Mammary epithelial cell (primary cell): Measurements from ENCODE around the gene HSD17B2.

Source experiments
- EZH2 ChIP-seq: IDR thresholded peaks from 2 replicates; pipeline ENCODE4 v1.6.1; 2012; ENCODE audit warnings: low read length, inconsistent platforms, borderline replicate concordance
- TF ChIP-seq, protein P1 (sequence below), 2 donors: IDR thresholded peaks in 1 of 2; conservative IDR thresholded peaks in 1 of 2; 2 replicates each; pipeline ENCODE4 v1.5.1; 2011 to 2012; ENCODE audit warnings: inconsistent platforms in 2 of 2, low read length in 2 of 2, mild to moderate bottlenecking in 2 of 2, control low read depth in 1 of 2, low read depth in 1 of 2; ENCODE audit not compliant: insufficient read depth in 1 of 2; ENCODE audit errors: extremely low read depth in 1 of 2

- TF ChIP-seq, protein P1, sequence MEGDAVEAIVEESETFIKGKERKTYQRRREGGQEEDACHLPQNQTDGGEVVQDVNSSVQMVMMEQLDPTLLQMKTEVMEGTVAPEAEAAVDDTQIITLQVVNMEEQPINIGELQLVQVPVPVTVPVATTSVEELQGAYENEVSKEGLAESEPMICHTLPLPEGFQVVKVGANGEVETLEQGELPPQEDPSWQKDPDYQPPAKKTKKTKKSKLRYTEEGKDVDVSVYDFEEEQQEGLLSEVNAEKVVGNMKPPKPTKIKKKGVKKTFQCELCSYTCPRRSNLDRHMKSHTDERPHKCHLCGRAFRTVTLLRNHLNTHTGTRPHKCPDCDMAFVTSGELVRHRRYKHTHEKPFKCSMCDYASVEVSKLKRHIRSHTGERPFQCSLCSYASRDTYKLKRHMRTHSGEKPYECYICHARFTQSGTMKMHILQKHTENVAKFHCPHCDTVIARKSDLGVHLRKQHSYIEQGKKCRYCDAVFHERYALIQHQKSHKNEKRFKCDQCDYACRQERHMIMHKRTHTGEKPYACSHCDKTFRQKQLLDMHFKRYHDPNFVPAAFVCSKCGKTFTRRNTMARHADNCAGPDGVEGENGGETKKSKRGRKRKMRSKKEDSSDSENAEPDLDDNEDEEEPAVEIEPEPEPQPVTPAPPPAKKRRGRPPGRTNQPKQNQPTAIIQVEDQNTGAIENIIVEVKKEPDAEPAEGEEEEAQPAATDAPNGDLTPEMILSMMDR (conservative IDR thresholded peaks at IDR 0.05 in 1 of 2, IDR thresholded peaks at IDR 0.05 in 1 of 2; ENCODE audit: extremely low read depth in 1 of 2, insufficient read depth in 1 of 2, low read depth in 1 of 2, low read length in 2 of 2), result no peak
- no peak for TF ChIP-seq EZH2
Observed at GRCh38 chr16:82049484-82049883, 14.4 kb downstream of the HSD17B2 start.
